Measurements from ENCODE around the gene NKX2-8.

Gene NKX2-8

GRCh38 chr14:36582874-36583241, 444 bp upstream of the NKX2-8 start:
- H3K4me3 ChIP-seq (ENCODE audit: control insufficient read depth, low read depth, low read length): no peak overlapping the region
- no peak for DNase-seq (ENCODE audit: low read depth)
- TF ChIP-seq, protein P1, sequence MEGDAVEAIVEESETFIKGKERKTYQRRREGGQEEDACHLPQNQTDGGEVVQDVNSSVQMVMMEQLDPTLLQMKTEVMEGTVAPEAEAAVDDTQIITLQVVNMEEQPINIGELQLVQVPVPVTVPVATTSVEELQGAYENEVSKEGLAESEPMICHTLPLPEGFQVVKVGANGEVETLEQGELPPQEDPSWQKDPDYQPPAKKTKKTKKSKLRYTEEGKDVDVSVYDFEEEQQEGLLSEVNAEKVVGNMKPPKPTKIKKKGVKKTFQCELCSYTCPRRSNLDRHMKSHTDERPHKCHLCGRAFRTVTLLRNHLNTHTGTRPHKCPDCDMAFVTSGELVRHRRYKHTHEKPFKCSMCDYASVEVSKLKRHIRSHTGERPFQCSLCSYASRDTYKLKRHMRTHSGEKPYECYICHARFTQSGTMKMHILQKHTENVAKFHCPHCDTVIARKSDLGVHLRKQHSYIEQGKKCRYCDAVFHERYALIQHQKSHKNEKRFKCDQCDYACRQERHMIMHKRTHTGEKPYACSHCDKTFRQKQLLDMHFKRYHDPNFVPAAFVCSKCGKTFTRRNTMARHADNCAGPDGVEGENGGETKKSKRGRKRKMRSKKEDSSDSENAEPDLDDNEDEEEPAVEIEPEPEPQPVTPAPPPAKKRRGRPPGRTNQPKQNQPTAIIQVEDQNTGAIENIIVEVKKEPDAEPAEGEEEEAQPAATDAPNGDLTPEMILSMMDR (IDR thresholded peaks at IDR 0.05; ENCODE audit: control insufficient read depth, insufficient read depth, low read depth, low read length, missing control alignments): no peak

DNA sequence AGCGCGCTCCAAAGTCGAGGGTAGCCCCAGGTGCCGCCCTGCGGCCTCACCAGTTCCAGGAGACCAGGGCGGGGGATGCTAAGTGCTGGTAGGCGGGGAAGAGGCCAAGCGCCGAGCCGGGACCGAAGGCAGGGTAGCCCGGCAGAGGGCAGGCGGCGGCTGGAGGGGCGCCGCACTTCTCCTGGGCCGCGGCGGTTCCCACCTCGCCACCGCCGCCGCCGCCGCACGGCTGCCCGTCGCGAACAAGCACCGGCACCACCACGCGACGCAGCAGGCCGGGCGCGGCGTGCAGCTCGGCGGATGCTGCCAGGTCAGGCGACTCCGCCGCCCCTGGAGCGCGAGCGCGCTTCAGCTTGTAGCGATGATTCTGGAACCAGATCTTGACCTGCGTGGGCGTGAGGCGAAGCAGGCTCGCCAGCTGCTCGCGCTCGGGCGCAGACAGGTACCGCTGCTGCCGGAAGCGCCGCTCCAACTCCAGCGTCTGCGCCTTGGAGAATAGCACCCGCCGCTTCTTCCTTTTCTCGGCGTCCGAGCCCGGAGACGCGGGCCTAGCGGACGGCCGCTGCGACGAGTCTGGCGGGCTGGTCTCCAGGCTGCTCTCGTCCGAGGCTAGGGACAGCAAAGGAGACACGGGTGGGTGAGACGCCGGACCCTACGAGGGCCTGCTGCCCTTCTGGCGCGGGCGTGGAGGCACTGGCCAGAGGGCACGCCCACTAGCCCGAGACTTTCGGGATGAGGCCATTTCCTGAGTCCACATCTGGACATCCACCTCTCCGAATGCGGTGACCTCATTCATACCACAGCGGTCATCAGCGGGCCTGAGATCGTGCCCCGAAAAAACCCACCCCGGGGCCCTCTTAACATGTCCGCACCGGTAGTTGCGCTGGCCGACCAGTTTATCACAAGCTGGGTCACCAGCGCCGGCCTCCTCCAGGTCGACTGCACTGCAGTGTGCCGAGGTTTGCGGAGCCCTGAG, 1.3 kb downstream of the NKX2-8 start:
- DNase-seq (ENCODE audit: low read depth): no peak
- TF ChIP-seq, protein P1 (IDR thresholded peaks at IDR 0.05; ENCODE audit: control insufficient read depth, insufficient read depth, low read depth, low read length, missing control alignments): no peak
- peak overlapping the region; percentile 35 for H3K4me3 ChIP-seq (ENCODE audit: control insufficient read depth, low read depth, low read length)

GRCh38 chr14:36580141-36580855, 2.1 kb downstream of the NKX2-8 start:
- DNase-seq (ENCODE audit: low read depth): no peak
- TF ChIP-seq, protein P1 (IDR thresholded peaks at IDR 0.05; ENCODE audit: control insufficient read depth, insufficient read depth, low read depth, low read length, missing control alignments): no peak
- no peak overlapping the region for H3K4me3 ChIP-seq (ENCODE audit: control insufficient read depth, low read depth, low read length)

DNA sequence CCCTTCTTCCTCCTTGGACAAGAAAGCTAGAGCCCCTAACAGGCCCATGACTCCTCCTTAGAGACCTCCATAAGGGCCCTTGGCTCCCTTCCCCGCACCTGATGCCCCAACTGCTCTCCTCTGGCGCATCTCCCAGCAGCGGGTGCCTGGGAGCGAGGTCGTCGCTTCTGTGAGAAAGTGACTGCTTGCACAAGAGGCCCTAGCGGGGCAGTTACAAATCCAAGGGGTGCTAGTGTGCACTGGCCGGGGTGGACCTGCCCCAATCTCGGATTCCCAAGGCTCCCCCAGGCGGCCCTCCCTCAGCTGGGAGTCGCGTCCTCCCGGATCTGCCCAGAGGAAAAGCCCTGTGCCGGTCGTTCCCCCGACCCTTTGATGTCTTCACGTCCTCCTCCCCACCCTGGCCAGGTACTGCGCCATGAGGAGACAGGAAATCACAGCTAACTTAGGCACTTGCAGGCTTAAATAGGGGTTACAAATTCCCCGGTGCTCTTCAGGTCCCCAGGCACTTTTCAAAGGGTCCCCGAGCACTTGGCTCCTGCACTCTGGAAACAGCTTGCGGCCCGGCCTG, 2.8 kb downstream of the NKX2-8 start:
- H3K4me3 ChIP-seq (ENCODE audit: control insufficient read depth, low read depth, low read length): no peak overlapping the region
- TF ChIP-seq, protein P1 (IDR thresholded peaks at IDR 0.05; ENCODE audit: control insufficient read depth, insufficient read depth, low read depth, low read length, missing control alignments): no peak
- no peak for DNase-seq (ENCODE audit: low read depth)

DNA sequence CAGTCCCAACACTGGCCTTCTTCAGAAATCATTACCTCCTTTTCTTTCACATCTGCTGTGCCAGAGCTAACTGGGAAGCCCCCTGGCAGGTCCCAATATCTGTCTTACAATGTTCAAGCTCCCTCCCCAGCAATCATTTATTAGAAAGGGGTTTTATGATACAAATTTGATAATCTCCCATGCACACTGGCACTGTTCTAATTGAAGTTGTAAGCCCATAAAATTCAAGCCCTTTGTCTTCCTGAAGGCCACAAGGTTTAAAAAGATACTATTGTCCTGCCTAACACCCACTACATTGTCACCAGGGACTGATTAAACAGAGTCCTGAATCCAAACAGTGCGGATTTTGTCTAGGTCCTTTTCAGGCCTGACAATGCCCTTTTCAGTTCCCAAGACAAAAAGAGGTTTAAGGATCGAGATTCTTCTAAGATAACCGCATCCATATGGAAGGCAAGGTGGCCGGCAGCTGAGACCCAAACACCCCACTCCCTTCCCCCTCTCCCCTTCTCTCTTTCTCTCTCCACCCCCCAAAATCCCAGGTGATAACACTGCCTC, 3.3 kb downstream of the NKX2-8 start:
- TF ChIP-seq, protein P1 (IDR thresholded peaks at IDR 0.05; ENCODE audit: control insufficient read depth, insufficient read depth, low read depth, low read length, missing control alignments): no peak
- no peak for DNase-seq (ENCODE audit: low read depth)
- no peak overlapping the region for H3K4me3 ChIP-seq (ENCODE audit: control insufficient read depth, low read depth, low read length)

GRCh38 chr14:36570065-36570464, 12.3 kb downstream of the NKX2-8 start:
- TF ChIP-seq, protein P1 (IDR thresholded peaks at IDR 0.05; ENCODE audit: control insufficient read depth, insufficient read depth, low read depth, low read length, missing control alignments): no peak
- H3K4me3 ChIP-seq (ENCODE audit: control insufficient read depth, low read depth, low read length): no peak overlapping the region
- DNase-seq (ENCODE audit: low read depth): no peak
